ENCODE results near the gene EIF2B2. TPM values are rescaled to one million over a fixed set of nuclear protein-coding genes. Genes with fewer than 3 reads are reported as not detected.
A peak's percentile ranks its signal among the peaks of the same experiment; 100 is the strongest.

EIF2B2 gene
- total and polyA plus RNA-seq, 2 of the 13 experiments (the other 11 are each of a cell fraction or from before 2014, with no cell fraction given) = 54.4 to 78.6 TPM

- no peak for TF ChIP-seq AKNA (CRISPR knock-in tag; IDR thresholded peaks at IDR 0.05; ENCODE audit: borderline replicate concordance)
- TF ChIP-seq E2F1 (CRISPR knock-in tag; IDR thresholded peaks at IDR 0.05) = peak; percentile 17; the same call in 1 of the 2 replicates
- peak; percentile 53 for TF ChIP-seq CTCF (CRISPR knock-in tag; IDR thresholded peaks at IDR 0.05)
- TF ChIP-seq SAFB2 (CRISPR knock-in tag; IDR thresholded peaks at IDR 0.05; ENCODE audit: borderline replicate concordance, low read depth) = no peak
- no peak for TF ChIP-seq ZNF512B (CRISPR knock-in tag; IDR thresholded peaks at IDR 0.05; ENCODE audit: borderline replicate concordance)
- TF ChIP-seq MTERF4 (CRISPR knock-in tag; IDR thresholded peaks at IDR 0.05) = no peak
- no peak for TF ChIP-seq RBAK (CRISPR knock-in tag; IDR thresholded peaks at IDR 0.05)
- peak; percentile 77 for TF ChIP-seq YEATS4 (CRISPR knock-in tag; IDR thresholded peaks at IDR 0.05; ENCODE audit: borderline replicate concordance)
- no peak for TF ChIP-seq POGK (CRISPR knock-in tag; conservative IDR thresholded peaks at IDR 0.05)
These were observed at the start of gene EIF2B2 (continued) for GRCh38 chr14:75002392-75003249.

Measured in HepG2 (cell line).